ENCODE results near the gene DRD3.

The DRD3 gene

GRCh38 chr3:114178770-114179368 is at the start of gene DRD3:
TSS of gene DRD3 (minus strand) at chr3:114179052. CDS start at chr3:114171992, 7,060 bp downstream.
- H3K27ac ChIP-seq (ENCODE audit: low read depth, low read length): no peak within 1 kb of the TSS
- no peaks in the 10 kb centered on the region for H3K4me1 ChIP-seq (ENCODE audit: control insufficient read depth in 5 of 5, insufficient read depth in 5 of 5, low read length in 5 of 5)
- no peaks in the 10 kb centered on the region for H3K27me3 ChIP-seq (ENCODE audit: control insufficient read depth in 5 of 5, insufficient read depth in 4 of 5, low read length in 5 of 5)
- no peak within 1 kb of the TSS for H3K9ac ChIP-seq (ENCODE audit: low read length in 5 of 5)
- no peaks in the 10 kb centered on the region for H3K36me3 ChIP-seq (ENCODE audit: control insufficient read depth in 5 of 5, insufficient read depth in 5 of 5, low read length in 5 of 5)
- H3K4me3 ChIP-seq (ENCODE audit: low read depth in 1 of 5, low read length in 5 of 5): no peak within 1 kb of the TSS
- no peaks in the 10 kb centered on the region for H3K9me3 ChIP-seq (ENCODE audit: control insufficient read depth in 5 of 5, low read length in 5 of 5)

- H3K36me3 ChIP-seq (ENCODE audit: control insufficient read depth in 5 of 5, insufficient read depth in 5 of 5, low read length in 5 of 5): no peaks in the 10 kb centered on the region
- no peak overlapping the region for H3K4me3 ChIP-seq (ENCODE audit: low read depth in 1 of 5, low read length in 5 of 5)
- H3K27ac ChIP-seq (ENCODE audit: low read depth, low read length): no peak overlapping the region
- no peaks in the 10 kb centered on the region for H3K27me3 ChIP-seq (ENCODE audit: control insufficient read depth in 5 of 5, insufficient read depth in 4 of 5, low read length in 5 of 5)
- H3K4me1 ChIP-seq (ENCODE audit: control insufficient read depth in 5 of 5, insufficient read depth in 5 of 5, low read length in 5 of 5): no peaks in the 10 kb centered on the region
- peaks cover 4 to 17% (median 15%) of the 10 kb centered on the region in 5 donors for H3K9me3 ChIP-seq (ENCODE audit: control insufficient read depth in 5 of 5, low read length in 5 of 5)
- no peak overlapping the region for H3K9ac ChIP-seq (ENCODE audit: low read length in 5 of 5)
Measured at GRCh38 chr3:114227076-114227475, 48.2 kb upstream of the DRD3 start.

- Histone ChIP-seq H3K27me3 (ENCODE audit: control insufficient read depth in 5 of 5, insufficient read depth in 4 of 5, low read length in 5 of 5) (no peaks in the 10 kb centered on the region), H3K9ac (ENCODE audit: low read length in 5 of 5) (no peak overlapping the region), H3K4me1 (ENCODE audit: control insufficient read depth in 5 of 5, insufficient read depth in 5 of 5, low read length in 5 of 5) (no peaks in the 10 kb centered on the region), H3K9me3 (ENCODE audit: control insufficient read depth in 5 of 5, low read length in 5 of 5) (peaks cover 4 to 17% (median 15%) of the 10 kb centered on the region in 5 donors), H3K27ac (ENCODE audit: low read depth, low read length) (no peak overlapping the region), H3K4me3 (ENCODE audit: low read depth in 1 of 5, low read length in 5 of 5) (no peak overlapping the region), H3K36me3 (ENCODE audit: control insufficient read depth in 5 of 5, insufficient read depth in 5 of 5, low read length in 5 of 5) (no peaks in the 10 kb centered on the region)
Measured at GRCh38 chr3:114226313-114226712, 47.5 kb upstream of the DRD3 start.

- Histone ChIP-seq H3K27ac (ENCODE audit: low read depth, low read length) (no peak overlapping the region), H3K9me3 (ENCODE audit: control insufficient read depth in 5 of 5, low read length in 5 of 5) (peaks cover 4 to 17% (median 15%) of the 10 kb centered on the region in 5 donors), H3K4me3 (ENCODE audit: low read depth in 1 of 5, low read length in 5 of 5) (no peak overlapping the region), H3K27me3 (ENCODE audit: control insufficient read depth in 5 of 5, insufficient read depth in 4 of 5, low read length in 5 of 5) (no peaks in the 10 kb centered on the region), H3K36me3 (ENCODE audit: control insufficient read depth in 5 of 5, insufficient read depth in 5 of 5, low read length in 5 of 5) (no peaks in the 10 kb centered on the region), H3K4me1 (ENCODE audit: control insufficient read depth in 5 of 5, insufficient read depth in 5 of 5, low read length in 5 of 5) (no peaks in the 10 kb centered on the region), H3K9ac (ENCODE audit: low read length in 5 of 5) (no peak overlapping the region)
Measured at GRCh38 chr3:114223143-114223542, 44.3 kb upstream of the DRD3 start.

GRCh38 chr3:114221881-114222264 is 43.0 kb upstream of the DRD3 start:
- Histone ChIP-seq H3K36me3 (ENCODE audit: control insufficient read depth in 5 of 5, insufficient read depth in 5 of 5, low read length in 5 of 5) (no peaks in the 10 kb centered on the region), H3K9ac (ENCODE audit: low read length in 5 of 5) (no peak overlapping the region), H3K4me1 (ENCODE audit: control insufficient read depth in 5 of 5, insufficient read depth in 5 of 5, low read length in 5 of 5) (no peaks in the 10 kb centered on the region), H3K27me3 (ENCODE audit: control insufficient read depth in 5 of 5, insufficient read depth in 4 of 5, low read length in 5 of 5) (no peaks in the 10 kb centered on the region), H3K4me3 (ENCODE audit: low read depth in 1 of 5, low read length in 5 of 5) (no peak overlapping the region), H3K9me3 (ENCODE audit: control insufficient read depth in 5 of 5, low read length in 5 of 5) (peaks cover 4 to 17% (median 15%) of the 10 kb centered on the region in 5 donors), H3K27ac (ENCODE audit: low read depth, low read length) (no peak overlapping the region)

GRCh38 chr3:114221165-114221880 is 42.5 kb upstream of the DRD3 start:
- Histone ChIP-seq H3K9ac (ENCODE audit: low read length in 5 of 5) (no peak overlapping the region), H3K27ac (ENCODE audit: low read depth, low read length) (no peak overlapping the region), H3K9me3 (ENCODE audit: control insufficient read depth in 5 of 5, low read length in 5 of 5) (peaks cover 4 to 17% (median 15%) of the 10 kb centered on the region in 5 donors), H3K4me3 (ENCODE audit: low read depth in 1 of 5, low read length in 5 of 5) (no peak overlapping the region), H3K27me3 (ENCODE audit: control insufficient read depth in 5 of 5, insufficient read depth in 4 of 5, low read length in 5 of 5) (no peaks in the 10 kb centered on the region), H3K36me3 (ENCODE audit: control insufficient read depth in 5 of 5, insufficient read depth in 5 of 5, low read length in 5 of 5) (no peaks in the 10 kb centered on the region), H3K4me1 (ENCODE audit: control insufficient read depth in 5 of 5, insufficient read depth in 5 of 5, low read length in 5 of 5) (no peaks in the 10 kb centered on the region)

GRCh38 chr3:114219741-114220140 is 40.9 kb upstream of the DRD3 start:
- Histone ChIP-seq H3K36me3 (ENCODE audit: control insufficient read depth in 5 of 5, insufficient read depth in 5 of 5, low read length in 5 of 5) (no peaks in the 10 kb centered on the region), H3K27ac (ENCODE audit: low read depth, low read length) (no peak overlapping the region), H3K9me3 (ENCODE audit: control insufficient read depth in 5 of 5, low read length in 5 of 5) (peaks cover 2 to 5% (median 4%) of the 10 kb centered on the region in 5 donors), H3K9ac (ENCODE audit: low read length in 5 of 5) (no peak overlapping the region), H3K4me3 (ENCODE audit: low read depth in 1 of 5, low read length in 5 of 5) (no peak overlapping the region), H3K4me1 (ENCODE audit: control insufficient read depth in 5 of 5, insufficient read depth in 5 of 5, low read length in 5 of 5) (no peaks in the 10 kb centered on the region), H3K27me3 (ENCODE audit: control insufficient read depth in 5 of 5, insufficient read depth in 4 of 5, low read length in 5 of 5) (no peaks in the 10 kb centered on the region)

- Histone ChIP-seq H3K27me3 (ENCODE audit: control insufficient read depth in 5 of 5, insufficient read depth in 4 of 5, low read length in 5 of 5) (peaks cover 0 to 5% (median 0%) of the 10 kb centered on the region in 5 donors), H3K4me1 (ENCODE audit: control insufficient read depth in 5 of 5, insufficient read depth in 5 of 5, low read length in 5 of 5) (peaks cover 0 to 8% (median 6%) of the 10 kb centered on the region in 5 donors), H3K9me3 (ENCODE audit: control insufficient read depth in 5 of 5, low read length in 5 of 5) (no peaks in the 10 kb centered on the region), H3K36me3 (ENCODE audit: control insufficient read depth in 5 of 5, insufficient read depth in 5 of 5, low read length in 5 of 5) (no peaks in the 10 kb centered on the region), H3K9ac (ENCODE audit: low read length in 5 of 5) (no peak overlapping the region), H3K4me3 (ENCODE audit: low read depth in 1 of 5, low read length in 5 of 5) (no peak overlapping the region), H3K27ac (ENCODE audit: low read depth, low read length) (no peak overlapping the region)
Measured at GRCh38 chr3:114218578-114219185, 39.8 kb upstream of the DRD3 start.

- Histone ChIP-seq H3K4me3 (ENCODE audit: low read depth in 1 of 5, low read length in 5 of 5) (no peak overlapping the region), H3K36me3 (ENCODE audit: control insufficient read depth in 5 of 5, insufficient read depth in 5 of 5, low read length in 5 of 5) (no peaks in the 10 kb centered on the region), H3K4me1 (ENCODE audit: control insufficient read depth in 5 of 5, insufficient read depth in 5 of 5, low read length in 5 of 5) (peaks cover 0 to 15% (median 7%) of the 10 kb centered on the region in 5 donors), H3K27ac (ENCODE audit: low read depth, low read length) (no peak overlapping the region), H3K9me3 (ENCODE audit: control insufficient read depth in 5 of 5, low read length in 5 of 5) (no peaks in the 10 kb centered on the region), H3K9ac (ENCODE audit: low read length in 5 of 5) (no peak overlapping the region), H3K27me3 (ENCODE audit: control insufficient read depth in 5 of 5, insufficient read depth in 4 of 5, low read length in 5 of 5) (peaks cover 0 to 5% (median 0%) of the 10 kb centered on the region in 5 donors)
Measured at GRCh38 chr3:114218006-114218405, 39.2 kb upstream of the DRD3 start.

- no peak overlapping the region for H3K4me3 ChIP-seq (ENCODE audit: low read depth in 1 of 5, low read length in 5 of 5)
Measured at GRCh38 chr3:114217266-114217665, 38.4 kb upstream of the DRD3 start.

More at GRCh38 chr3:114217266-114217665, 38.4 kb upstream of the DRD3 start:
- Histone ChIP-seq H3K9me3 (ENCODE audit: control insufficient read depth in 5 of 5, low read length in 5 of 5) (no peaks in the 10 kb centered on the region), H3K4me1 (ENCODE audit: control insufficient read depth in 5 of 5, insufficient read depth in 5 of 5, low read length in 5 of 5) (peaks cover 0 to 16% (median 7%) of the 10 kb centered on the region in 5 donors), H3K27ac (ENCODE audit: low read depth, low read length) (no peak overlapping the region), H3K36me3 (ENCODE audit: control insufficient read depth in 5 of 5, insufficient read depth in 5 of 5, low read length in 5 of 5) (no peaks in the 10 kb centered on the region), H3K27me3 (ENCODE audit: control insufficient read depth in 5 of 5, insufficient read depth in 4 of 5, low read length in 5 of 5) (peaks cover 0 to 5% (median 3%) of the 10 kb centered on the region in 5 donors), H3K9ac (ENCODE audit: low read length in 5 of 5) (no peak overlapping the region)
